Measurements from ENCODE around the gene TRAPPC6A.

The TRAPPC6A gene

GRCh38 chr19:45144431-45145269 is 33.4 kb downstream of the TRAPPC6A start:
- in situ Hi-C loops (cut with MboI; ENCODE audit: low pct_unique_long_range_greater_than_20kb, low sequenced_read_pairs, unreplicated experiment): no loop called here
- DNase-seq (ENCODE audit: low spot score): peak; percentile 20
- TF ChIP-seq CTCF (IDR thresholded peaks at IDR 0.05; ENCODE audit: extremely low read depth, insufficient read depth, missing control alignments): no peak

- in situ Hi-C loops (cut with MboI; ENCODE audit: low pct_unique_long_range_greater_than_20kb, low sequenced_read_pairs, unreplicated experiment): no loop called here
- DNase-seq (ENCODE audit: low spot score): peak; percentile 23
- no peak for TF ChIP-seq CTCF (IDR thresholded peaks at IDR 0.05; ENCODE audit: extremely low read depth, insufficient read depth, missing control alignments)
These were observed 35.3 kb downstream of the TRAPPC6A start for GRCh38 chr19:45142726-45143110.

DNA sequence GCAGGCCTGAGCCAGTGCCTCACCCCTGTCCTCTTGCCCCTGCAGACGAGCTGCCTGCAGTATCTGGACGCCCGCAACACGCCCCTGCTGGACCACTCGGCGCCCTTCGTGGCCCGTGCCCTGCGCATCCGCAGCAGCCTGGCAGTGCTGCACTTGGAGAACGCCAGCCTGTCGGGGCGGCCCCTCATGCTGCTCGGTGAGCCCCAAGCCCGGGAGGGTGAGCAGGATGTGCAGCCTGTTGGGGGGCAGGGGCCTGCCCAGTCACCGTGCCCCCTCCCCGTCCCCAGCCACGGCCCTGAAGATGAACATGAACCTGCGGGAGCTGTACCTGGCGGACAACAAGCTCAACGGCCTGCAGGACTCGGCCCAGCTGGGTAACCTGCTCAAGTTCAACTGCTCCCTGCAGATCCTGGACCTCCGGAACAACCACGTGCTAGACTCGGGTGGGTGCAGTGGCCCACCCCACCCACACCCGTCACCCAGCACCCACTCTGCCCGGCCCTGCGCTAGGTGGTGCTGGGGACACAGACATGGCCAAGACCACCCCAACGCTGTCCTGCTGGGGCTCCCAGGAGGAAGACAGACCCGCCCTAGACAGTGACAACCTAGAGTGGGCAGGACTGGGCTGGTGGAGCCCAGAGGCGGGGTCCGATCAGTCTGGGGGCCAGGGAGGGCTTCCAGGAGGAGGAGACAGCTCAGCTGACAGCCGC is 35.9 kb downstream of the TRAPPC6A start:
- in situ Hi-C loops (cut with MboI; ENCODE audit: low pct_unique_long_range_greater_than_20kb, low sequenced_read_pairs, unreplicated experiment): no loop called here
- DNase-seq (ENCODE audit: low spot score): peak; percentile 21
- TF ChIP-seq CTCF (IDR thresholded peaks at IDR 0.05; ENCODE audit: extremely low read depth, insufficient read depth, missing control alignments): no peak

- no peak for TF ChIP-seq CTCF (IDR thresholded peaks at IDR 0.05; ENCODE audit: extremely low read depth, insufficient read depth, missing control alignments)
- in situ Hi-C loops (cut with MboI; ENCODE audit: low pct_unique_long_range_greater_than_20kb, low sequenced_read_pairs, unreplicated experiment): no loop called here
These were observed 36.7 kb downstream of the TRAPPC6A start for GRCh38 chr19:45141203-45141900.

DNA sequence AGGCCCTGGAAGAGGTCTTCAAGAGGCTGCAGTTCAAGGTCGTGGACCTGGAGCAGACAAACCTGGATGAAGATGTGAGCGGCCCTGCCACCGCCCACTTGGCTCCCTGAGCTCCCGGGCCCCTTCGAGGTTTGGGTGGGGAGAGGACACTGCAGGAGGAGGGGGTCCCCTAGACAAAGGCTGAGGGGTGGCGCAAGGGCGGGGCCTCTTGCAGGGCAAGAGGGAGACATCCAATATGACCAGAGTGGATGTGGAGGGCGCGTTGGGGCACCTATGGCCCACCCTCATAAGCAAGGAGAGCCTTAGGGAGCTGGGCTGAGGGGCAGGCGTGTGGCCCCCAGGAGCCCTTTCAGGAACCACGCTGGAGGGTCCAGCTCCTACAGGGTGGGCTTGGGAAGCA is 37.5 kb downstream of the TRAPPC6A start:
- in situ Hi-C loops (cut with MboI; ENCODE audit: low pct_unique_long_range_greater_than_20kb, low sequenced_read_pairs, unreplicated experiment): no loop called here
- peak; percentile 30 for DNase-seq (ENCODE audit: low spot score)
- no peak for TF ChIP-seq CTCF (IDR thresholded peaks at IDR 0.05; ENCODE audit: extremely low read depth, insufficient read depth, missing control alignments)

More at GRCh38 chr19:45141203-45141900, 36.7 kb downstream of the TRAPPC6A start:
- peak; percentile 31 for DNase-seq (ENCODE audit: low spot score)

- TF ChIP-seq CTCF (IDR thresholded peaks at IDR 0.05; ENCODE audit: extremely low read depth, insufficient read depth, missing control alignments): no peak
- in situ Hi-C loops (cut with MboI; ENCODE audit: low pct_unique_long_range_greater_than_20kb, low sequenced_read_pairs, unreplicated experiment): no loop called here
These were observed 37.9 kb downstream of the TRAPPC6A start for GRCh38 chr19:45140144-45140503.

More at GRCh38 chr19:45140144-45140503, 37.9 kb downstream of the TRAPPC6A start:
- no peak for DNase-seq (ENCODE audit: low spot score)

Measured in GM13977 (cell line).